Measurements from ENCODE around the gene CCT3. TPM values are rescaled to one million over a fixed set of nuclear protein-coding genes. Genes with fewer than 3 reads are reported as not detected.

The CCT3 gene
- total and polyA plus RNA-seq, 4 donors, result 74.5 to 144 (median 119) TPM

DNA sequence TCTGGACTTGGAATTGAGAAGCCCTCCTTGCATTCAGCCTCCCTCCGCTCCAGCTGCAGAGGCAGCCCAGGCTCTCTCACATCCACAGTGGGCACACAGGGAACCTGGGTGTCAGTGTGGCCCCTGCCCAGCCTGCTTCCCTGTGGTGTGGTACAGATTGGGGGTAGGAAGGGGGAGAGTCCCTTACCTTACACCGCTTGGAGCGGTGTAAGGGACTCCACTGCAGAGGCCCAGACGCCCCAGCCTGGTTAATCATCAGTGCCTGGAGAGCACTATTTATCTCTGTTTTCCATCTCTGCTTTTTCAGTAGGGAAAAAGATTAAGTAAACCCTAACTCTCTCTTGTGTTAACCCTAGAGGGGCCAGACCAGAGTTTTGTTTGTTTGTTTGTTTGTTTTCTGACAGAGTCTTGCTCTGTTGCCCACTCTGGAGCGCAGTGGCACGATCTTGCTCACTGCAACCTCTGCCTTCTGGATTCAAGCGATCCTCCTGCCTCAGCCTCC lies 30.1 kb upstream of the CCT3 start:
- peaks cover 0 to 8% (median 4%) of the 10 kb centered on the region in 4 donors for H3K4me1 ChIP-seq (ENCODE audit: control insufficient read depth in 4 of 4, insufficient read depth in 4 of 4, low read length in 3 of 4)
- TF ChIP-seq YY1 (IDR thresholded peaks at IDR 0.05) (no peak), NR2F2 (IDR thresholded peaks at IDR 0.05) (no peak), ZBTB33 (IDR thresholded peaks at IDR 0.05) (no peak), EGR1 (IDR thresholded peaks at IDR 0.05; ENCODE audit: low read depth in 2 of 2) (no peak), RAD21 (IDR thresholded peaks at IDR 0.05) (no peak), GABPA (IDR thresholded peaks at IDR 0.05 in 1 of 2, conservative IDR thresholded peaks at IDR 0.05 in 1 of 2) (no peak), REST (IDR thresholded peaks at IDR 0.05) (no peak), FOXA1 (IDR thresholded peaks at IDR 0.05) (no peak), JUND (IDR thresholded peaks at IDR 0.05) (no peak), TAF1 (conservative IDR thresholded peaks at IDR 0.05) (no peak), RXRA (IDR thresholded peaks at IDR 0.05) (no peak), CTCF (IDR thresholded peaks at IDR 0.05; ENCODE audit: low read depth, low read length, missing input control) (no peak), FOXA2 (IDR thresholded peaks at IDR 0.05) (no peak), SP1 (IDR thresholded peaks at IDR 0.05) (no peak), HNF4A (conservative IDR thresholded peaks at IDR 0.05) (no peak), HNF4G (IDR thresholded peaks at IDR 0.05) (no peak)
- TF ChIP-seq, protein P1, sequence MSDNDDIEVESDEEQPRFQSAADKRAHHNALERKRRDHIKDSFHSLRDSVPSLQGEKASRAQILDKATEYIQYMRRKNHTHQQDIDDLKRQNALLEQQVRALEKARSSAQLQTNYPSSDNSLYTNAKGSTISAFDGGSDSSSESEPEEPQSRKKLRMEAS (IDR thresholded peaks at IDR 0.05), result no peak
- TF ChIP-seq, protein P2, sequence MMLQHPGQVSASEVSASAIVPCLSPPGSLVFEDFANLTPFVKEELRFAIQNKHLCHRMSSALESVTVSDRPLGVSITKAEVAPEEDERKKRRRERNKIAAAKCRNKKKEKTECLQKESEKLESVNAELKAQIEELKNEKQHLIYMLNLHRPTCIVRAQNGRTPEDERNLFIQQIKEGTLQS (IDR thresholded peaks at IDR 0.05), result no peak
- 83% methylated on average over 7 of the region's 7 CpGs for WGBS
- no peaks in the 10 kb centered on the region for H3K27me3 ChIP-seq (ENCODE audit: control insufficient read depth in 4 of 4, insufficient read depth in 4 of 4, low read length in 3 of 4)
- H3K27ac ChIP-seq (ENCODE audit: low read depth in 1 of 2, low read length in 2 of 2), result no peak overlapping the region
- H3K36me3 ChIP-seq (ENCODE audit: control insufficient read depth in 4 of 4, insufficient read depth in 3 of 4, low read depth in 1 of 4, low read length in 3 of 4), result no peaks in the 10 kb centered on the region
- no peak for DNase-seq (ENCODE audit: low spot score)
- no peaks in the 10 kb centered on the region for H3K9me3 ChIP-seq (ENCODE audit: control insufficient read depth in 4 of 4, low read length in 3 of 4)
- no peak overlapping the region for H3K4me3 ChIP-seq (ENCODE audit: low read depth in 1 of 3, low read length in 3 of 3)
- H3K9ac ChIP-seq (ENCODE audit: low read depth in 1 of 2, low read length in 2 of 2), result no peak overlapping the region

Measured in liver (tissue), 9 donors.